Testis (tissue), 3 donors: ENCODE results near the gene CDH22. TPM values are rescaled to one million over a fixed set of nuclear protein-coding genes. Genes with fewer than 3 reads are reported as not detected.

Source experiments
- DNase-seq: peaks from one replicate; pipeline ENCODE4 v3.0.0-alpha.2; 2019
- H3K27ac ChIP-seq, 2 donors: fragments of 200-600 bp; sonication (generic); one replicate each; pipeline ENCODE4 v1.5.1; 2019
- H3K27me3 ChIP-seq: fragments of 200-600 bp; sonication (generic); one replicate; pipeline ENCODE4 v1.5.1; 2019
- H3K36me3 ChIP-seq: fragments of 200-600 bp; sonication (generic); one replicate; pipeline ENCODE4 v1.5.1; 2017; ENCODE audit warnings: low read depth; ENCODE audit errors: missing control alignments
- H3K4me1 ChIP-seq: fragments of 200-600 bp; sonication (generic); one replicate; pipeline ENCODE4 v1.5.1; 2019
- H3K4me3 ChIP-seq, 2 donors: fragments of 200-600 bp; sonication (generic); one replicate each; pipeline ENCODE4 v1.5.1; 2017 to 2019
- H3K9me3 ChIP-seq: fragments of 200-600 bp; sonication (generic); one replicate; pipeline ENCODE4 v1.5.1; 2017
- CTCF ChIP-seq, 3 experiments: fragments of 450-650 bp in 2 of 3; fragments of 200-600 bp in 1 of 3; sonication (generic) in 1 of 3; IDR thresholded peaks; one replicate each; pipeline ENCODE4 v1.5.1; 2016 to 2019; ENCODE audit warnings: antibody characterized with exemption in 3 of 3, mild to moderate bottlenecking in 2 of 3, moderate library complexity in 1 of 3
- POLR2A ChIP-seq: fragments of 450-650 bp; IDR thresholded peaks from one replicate; pipeline ENCODE4 v1.6.1; 2017; ENCODE audit warnings: antibody characterized with exemption, mild to moderate bottlenecking, moderate library complexity
- WGBS, 2 donors: methylation state at CpG; one replicate each; pipeline ENCODE4 v1.1.5; 2018; 5-methylcytosine and 5-hydroxymethylcytosine counted together
- intact Hi-C: fragments of 100-400 bp; cut with DNase I; formaldehyde crosslinking; loops from one replicate; pipeline ENCODE4 v1.15.1; 2023; ENCODE audit warnings: low total_unique reads
- polyA plus RNA-seq: library from polyadenylated mRNA; stranded (reverse); fragments of 350-450 nt; fragmentation: Illumina TruSeq; extraction: RNeasy Lipid Tissue Mini Kit (QIAGEN cat#74804); gene quantifications from one replicate; pipeline ENCODE4 v1.2.3, GENCODE V29; 2014; ENCODE audit warnings: low read depth, low replicate concordance; ENCODE audit not compliant: insufficient read depth
- total RNA-seq, 2 donors: library from RNA; depleted of rRNA; stranded (reverse); fragments of >200 nt; gene quantifications; one replicate each; pipeline ENCODE4 v1.2.3, GENCODE V29; 2016

CDH22 gene
- total and polyA plus RNA-seq, 3 donors from 2014 or later: 1.8 to 2.6 (median 2.6) TPM

GRCh38 chr20:46267108-46268105, 40.9 kb downstream of the CDH22 start:
- no peaks in the 10 kb centered on the region for H3K4me1 ChIP-seq
- no peak overlapping the region for H3K27ac ChIP-seq
- no peak overlapping the region for H3K4me3 ChIP-seq
- intact Hi-C loops: no loop called here
- H3K36me3 ChIP-seq: no peaks in the 10 kb centered on the region
- no peaks in the 10 kb centered on the region for H3K27me3 ChIP-seq
- DNase-seq: no peak
- WGBS, 2 donors: 60 to 62% methylated on average over 10 to 11 of the region's 11 CpGs
- no peak for TF ChIP-seq CTCF (IDR thresholded peaks at IDR 0.05)
- no peaks in the 10 kb centered on the region for H3K9me3 ChIP-seq

DNA sequence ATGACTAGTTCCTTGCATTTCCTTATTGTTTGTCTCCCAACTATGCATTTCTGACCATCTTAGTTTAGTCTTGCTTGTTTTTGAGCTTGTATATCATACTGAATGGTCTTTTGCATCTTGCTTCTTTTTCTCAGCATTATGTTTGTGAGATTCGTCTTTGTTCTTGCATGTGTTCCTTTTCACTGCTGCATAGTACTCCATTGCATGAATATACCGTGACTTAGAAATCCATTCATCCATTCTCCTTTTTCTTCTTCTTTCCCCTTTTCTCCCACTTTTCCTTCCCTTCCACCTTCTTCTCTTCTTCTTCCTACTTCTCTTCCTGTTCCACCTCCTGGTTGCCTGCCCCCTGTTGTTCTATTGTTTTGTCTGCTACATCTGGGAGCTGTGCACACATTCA, 42.8 kb downstream of the CDH22 start:
- DNase-seq: no peak
- TF ChIP-seq CTCF (IDR thresholded peaks at IDR 0.05) (no peak), POLR2A (no peak)
- Histone ChIP-seq H3K36me3 (no peaks in the 10 kb centered on the region), H3K4me1 (no peaks in the 10 kb centered on the region), H3K27me3 (no peaks in the 10 kb centered on the region), H3K9me3 (no peaks in the 10 kb centered on the region), H3K27ac (no peak overlapping the region), H3K4me3 (no peak overlapping the region)
- WGBS, 2 donors: 87 to 94% methylated on average over 2 of the region's 2 CpGs
- intact Hi-C loops: no loop called here

- Histone ChIP-seq H3K4me1 (no peaks in the 10 kb centered on the region), H3K27ac (no peak overlapping the region), H3K9me3 (no peaks in the 10 kb centered on the region), H3K36me3 (no peaks in the 10 kb centered on the region), H3K27me3 (no peaks in the 10 kb centered on the region), H3K4me3 (no peak overlapping the region)
- WGBS, 2 donors: 81 to 82% methylated on average over 26 of the region's 26 CpGs
- no peak for DNase-seq
- intact Hi-C loops: no loop called here
- TF ChIP-seq CTCF (IDR thresholded peaks at IDR 0.05) (no peak), POLR2A (no peak)
These were observed 43.7 kb downstream of the CDH22 start for GRCh38 chr20:46264391-46265266.

GRCh38 chr20:46261456-46262253, 46.6 kb downstream of the CDH22 start:
- Histone ChIP-seq H3K9me3 (no peaks in the 10 kb centered on the region), H3K27ac (no peak overlapping the region), H3K27me3 (no peaks in the 10 kb centered on the region), H3K4me1 (no peaks in the 10 kb centered on the region), H3K4me3 (no peak overlapping the region), H3K36me3 (no peaks in the 10 kb centered on the region)
- TF ChIP-seq CTCF (IDR thresholded peaks at IDR 0.05) (no peak), POLR2A (no peak)
- intact Hi-C loops: no loop called here
- 93% methylated on average over 10 to 11 of the region's 12 CpGs for WGBS, 2 donors
- no peak for DNase-seq
